ENCODE data around the gene FBXW11. TPM values are rescaled to one million over a fixed set of nuclear protein-coding genes. Genes with fewer than 3 reads are reported as not detected.

The FBXW11 gene
- total and polyA plus RNA-seq, 2 donors (not counting 1 experiment from before 2014, with no cell fraction given), result 19.7 to 62.4 TPM

- ChIA-PET POLR2A (no interaction called here), CTCF (interaction anchor here (1.2 to 2.8 kb wide), 2 partner anchors 10 to 158 kb away, joined by 5 to 17 read pairs; no protein-coding TSS in a partner anchor)
- no peaks in the 10 kb centered on the region for H3K27me3 Mint-ChIP-seq
- 100% methylated on average over 4 of the region's 7 CpGs for whole genome bisulfite sequencing (ENCODE audit: insufficient coverage)
- Histone ChIP-seq H3K9me3 (ENCODE audit: control extremely low read depth in 1 of 3, control insufficient read depth in 2 of 3, insufficient read depth in 1 of 3, low read length in 2 of 3) (no peaks in the 10 kb centered on the region), H3K27me3 (replicated peaks in 1 of 4; ENCODE audit: control extremely low read depth in 1 of 4, control insufficient read depth in 3 of 4, insufficient read depth in 4 of 4, low read length in 3 of 4) (no peaks in the 10 kb centered on the region), H3K36me3 (replicated peaks in 1 of 2; ENCODE audit: control extremely low read depth in 1 of 2, control insufficient read depth in 1 of 2, extremely low read depth in 1 of 2, insufficient read depth in 2 of 2, low read length in 1 of 2) (peaks cover 4 to 27% of the 10 kb centered on the region in 2 experiments), H3K27ac (ENCODE audit: low read length in 2 of 2) (no peak overlapping the region), H4K20me1 (ENCODE audit: control insufficient read depth, insufficient read depth, low read length, poor library complexity, severe bottlenecking) (peaks cover 56% of the 10 kb centered on the region), H3K4me3 (ENCODE audit: control extremely low read depth in 1 of 5, extremely low read depth in 1 of 5, insufficient read depth in 1 of 5, low read depth in 2 of 5, low read length in 4 of 5) (no peak overlapping the region), H3K4me1 (ENCODE audit: control insufficient read depth in 2 of 2, insufficient read depth in 2 of 2, low read length in 2 of 2) (peaks cover 7 to 9% of the 10 kb centered on the region in 2 donors), H3K9ac (ENCODE audit: low read length) (no peak overlapping the region), H3K79me2 (ENCODE audit: control insufficient read depth, insufficient read depth, low read length) (peaks cover 65% of the 10 kb centered on the region), H3K4me2 (replicated peaks; ENCODE audit: low read depth, low read length, poor library complexity, severe bottlenecking) (no peak overlapping the region), H2AFZ (ENCODE audit: insufficient read depth, low read depth, low read length, poor library complexity, severe bottlenecking) (no peak overlapping the region)
- no peak for DNase-seq
- no peak for TF ChIP-seq CTCF (IDR thresholded peaks at IDR 0.05)
- no peak for TF ChIP-seq EZH2 (IDR thresholded peaks at IDR 0.05; ENCODE audit: borderline replicate concordance, insufficient read depth, low read depth, low read length, poor library complexity, severe bottlenecking)
- H3K27ac Mint-ChIP-seq, result no peak overlapping the region
- intact Hi-C loops (cut with micrococcal nuclease), result no loop called here
- no peak overlapping the region for H3K4me3 Mint-ChIP-seq
- peaks cover 20% of the 10 kb centered on the region for H3K4me1 Mint-ChIP-seq
- ATAC-seq (ENCODE audit: low read depth), result no peak
- no peaks in the 10 kb centered on the region for H3K9me3 Mint-ChIP-seq (ENCODE audit: insufficient read depth)
Measured at GRCh38 chr5:171901764-171902163, 104.7 kb downstream of the FBXW11 start.

- Mint-ChIP-seq H3K27ac (no peak overlapping the region), H3K27me3 (no peaks in the 10 kb centered on the region), H3K9me3 (ENCODE audit: insufficient read depth) (no peaks in the 10 kb centered on the region), H3K4me1 (peaks cover 6% of the 10 kb centered on the region), H3K4me3 (no peak overlapping the region)
- TF ChIP-seq EZH2 (IDR thresholded peaks at IDR 0.05; ENCODE audit: borderline replicate concordance, insufficient read depth, low read depth, low read length, poor library complexity, severe bottlenecking) (no peak), CTCF (IDR thresholded peaks at IDR 0.05) (no peak)
- no peaks in the 10 kb centered on the region for H3K27me3 ChIP-seq (replicated peaks in 1 of 4; ENCODE audit: control extremely low read depth in 1 of 4, control insufficient read depth in 3 of 4, insufficient read depth in 4 of 4, low read length in 3 of 4)
- no peak overlapping the region for H3K27ac ChIP-seq (ENCODE audit: low read length in 2 of 2)
- WGBS (ENCODE audit: insufficient coverage), result 100% methylated on average over 3 of the region's 5 CpGs
- intact Hi-C loops (cut with micrococcal nuclease), result no loop called here
- POLR2A ChIA-PET, result no interaction called here
- DNase-seq (no peak), ATAC-seq (ENCODE audit: low read depth) (no peak)
- H3K9me3 ChIP-seq (ENCODE audit: control extremely low read depth in 1 of 3, control insufficient read depth in 2 of 3, insufficient read depth in 1 of 3, low read length in 2 of 3), result no peaks in the 10 kb centered on the region
- H3K4me2 ChIP-seq (replicated peaks; ENCODE audit: low read depth, low read length, poor library complexity, severe bottlenecking), result no peak overlapping the region
- no peak overlapping the region for H3K9ac ChIP-seq (ENCODE audit: low read length)
- CTCF ChIA-PET, result interaction anchor here (0.8 to 2.3 kb wide), 4 partner anchors 9 to 481 kb away, joined by 3 to 16 read pairs (median 7); partner anchors contain the start of gene FGF18
- peaks cover 9 to 44% of the 10 kb centered on the region in 2 experiments for H3K36me3 ChIP-seq (replicated peaks in 1 of 2; ENCODE audit: control extremely low read depth in 1 of 2, control insufficient read depth in 1 of 2, extremely low read depth in 1 of 2, insufficient read depth in 2 of 2, low read length in 1 of 2)
- peaks cover 40% of the 10 kb centered on the region for H4K20me1 ChIP-seq (ENCODE audit: control insufficient read depth, insufficient read depth, low read length, poor library complexity, severe bottlenecking)
- H3K4me3 ChIP-seq (ENCODE audit: control extremely low read depth in 1 of 5, extremely low read depth in 1 of 5, insufficient read depth in 1 of 5, low read depth in 2 of 5, low read length in 4 of 5), result no peak overlapping the region
- H3K79me2 ChIP-seq (ENCODE audit: control insufficient read depth, insufficient read depth, low read length), result peaks cover 45% of the 10 kb centered on the region
- H3K4me1 ChIP-seq (ENCODE audit: control insufficient read depth in 2 of 2, insufficient read depth in 2 of 2, low read length in 2 of 2), result no peaks in the 10 kb centered on the region
- H2AFZ ChIP-seq (ENCODE audit: insufficient read depth, low read depth, low read length, poor library complexity, severe bottlenecking), result no peak overlapping the region
Measured at GRCh38 chr5:171899792-171900191, 106.6 kb downstream of the FBXW11 start.
